ENCODE results near the gene PRR12. TPM values are rescaled to one million over a fixed set of nuclear protein-coding genes. Genes with fewer than 3 reads are reported as not detected.

The PRR12 gene, protein sequence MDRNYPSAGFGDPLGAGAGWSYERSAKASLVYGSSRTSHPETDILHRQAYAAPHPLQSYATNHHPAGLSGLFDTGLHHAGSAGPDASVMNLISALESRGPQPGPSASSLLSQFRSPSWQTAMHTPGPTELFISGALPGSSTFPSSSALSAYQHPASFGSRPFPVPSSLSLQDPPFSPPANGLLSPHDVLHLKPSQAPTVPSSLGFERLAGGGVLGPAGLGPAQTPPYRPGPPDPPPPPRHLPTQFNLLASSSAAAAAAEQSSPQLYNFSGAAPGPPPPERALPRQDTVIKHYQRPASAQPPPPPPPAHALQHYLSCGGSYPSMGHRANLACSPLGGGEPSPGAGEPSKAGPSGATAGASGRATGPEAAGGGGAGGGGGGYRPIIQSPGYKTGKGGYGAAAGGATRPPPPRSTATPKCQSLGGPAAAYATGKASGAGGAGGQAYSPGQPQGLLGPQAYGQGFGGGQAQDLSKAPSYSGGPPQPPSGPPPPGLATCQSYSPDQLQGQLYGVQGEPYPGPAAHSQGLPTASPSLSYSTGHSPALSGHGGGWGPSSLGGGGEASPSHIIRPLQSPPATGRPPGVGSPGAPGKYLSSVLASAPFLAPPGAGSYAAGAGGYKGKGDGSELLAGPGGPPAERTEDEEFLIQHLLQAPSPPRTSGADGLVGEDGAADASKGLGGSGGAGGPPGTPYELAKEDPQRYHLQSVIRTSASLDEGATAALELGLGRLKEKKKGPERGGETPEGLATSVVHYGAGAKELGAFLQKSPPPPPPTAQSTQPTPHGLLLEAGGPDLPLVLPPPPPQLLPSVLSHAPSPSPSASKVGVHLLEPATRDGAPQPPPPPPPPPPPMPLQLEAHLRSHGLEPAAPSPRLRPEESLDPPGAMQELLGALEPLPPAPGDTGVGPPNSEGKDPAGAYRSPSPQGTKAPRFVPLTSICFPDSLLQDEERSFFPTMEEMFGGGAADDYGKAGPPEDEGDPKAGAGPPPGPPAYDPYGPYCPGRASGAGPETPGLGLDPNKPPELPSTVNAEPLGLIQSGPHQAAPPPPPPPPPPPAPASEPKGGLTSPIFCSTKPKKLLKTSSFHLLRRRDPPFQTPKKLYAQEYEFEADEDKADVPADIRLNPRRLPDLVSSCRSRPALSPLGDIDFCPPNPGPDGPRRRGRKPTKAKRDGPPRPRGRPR (N-terminal part only)
- 2.3 and 4.5 TPM in 2 replicates for total RNA-seq

GRCh38 chr19:49590971-49591730 is at the start of gene PRR12:
Gene PRR12, plus strand, starts transcription at chr19:49591182. Its CDS starts 473 bp downstream, at chr19:49591655.

GRCh38 chr19:49580264-49581006 is 10.5 kb upstream of the PRR12 start, which contains the start of gene NOSIP:
Gene NOSIP, minus strand, starts transcription at chr19:49580556. Its CDS starts 19,865 bp downstream, at chr19:49560691.

GRCh38 chr19:49581007-49581508 is 9.9 kb upstream of the PRR12 start, which contains the start of gene PRRG2:
Gene PRRG2, plus strand, starts transcription at chr19:49581316. Its CDS starts 1,904 bp downstream, at chr19:49583220.

GRCh38 chr19:49640113-49640898 is 49.3 kb downstream of the PRR12 start, which contains the start of gene RRAS:
Gene RRAS, minus strand, starts transcription at chr19:49640143. Its CDS starts 45 bp downstream, at chr19:49640098.

GRCh38 chr19:49641688-49642491 is 50.9 kb downstream of the PRR12 start, which contains the start of gene SCAF1:
Gene SCAF1, plus strand, starts transcription at chr19:49642209. Its CDS starts 2,818 bp downstream, at chr19:49645027.

GRCh38 chr19:49665351-49666119 is 74.6 kb downstream of the PRR12 start, which contains the start of the genes BCL2L12 and IRF3:
Gene BCL2L12, plus strand, starts transcription at chr19:49665933. Its CDS starts 760 bp downstream, at chr19:49666693.
Gene IRF3, minus strand, starts transcription at chr19:49665857. Its CDS starts 1,019 bp downstream, at chr19:49664838.

Other genes starting within 250 kb of the PRR12 start
- gene TEAD2, start 228.8 kb upstream of the PRR12 start, total RNA-seq, result 35.9 and 51.0 TPM in 2 replicates
- gene DKKL1, start 227.3 kb upstream of the PRR12 start, total RNA-seq, result 0.31 TPM in 1 of 2 replicates, not detected in the other
- not detected in 2 replicates for gene KASH5, start 202.9 kb upstream of the PRR12 start, total RNA-seq
- gene PTH2, start 167.7 kb upstream of the PRR12 start, total RNA-seq, result not detected in 2 replicates
- not detected in 2 replicates for gene GFY, start 165.8 kb upstream of the PRR12 start, total RNA-seq
- gene SLC17A7, start 149.7 kb upstream of the PRR12 start, total RNA-seq, result 0.16 and 0.19 TPM in 2 replicates
- 110 and 142 TPM in 2 replicates for gene PIH1D1, start 139.4 kb upstream of the PRR12 start, total RNA-seq
- gene ALDH16A1, start 138.0 kb upstream of the PRR12 start, total RNA-seq, result 30.3 and 50.7 TPM in 2 replicates
- gene FLT3LG, start 117.0 kb upstream of the PRR12 start, total RNA-seq, result 1.3 and 2.0 TPM in 2 replicates
- 2,122 and 2,841 TPM in 2 replicates for gene RPL13A, start 103.6 kb upstream of the PRR12 start, total RNA-seq
- gene RPS11, start 94.7 kb upstream of the PRR12 start, total RNA-seq, result 2,665 and 3,458 TPM in 2 replicates
- gene FCGRT, start 78.5 kb upstream of the PRR12 start, total RNA-seq, result 60.9 and 92.8 TPM in 2 replicates
- gene RCN3, start 63.2 kb upstream of the PRR12 start, total RNA-seq, result 10.5 and 15.2 TPM in 2 replicates
- 126 and 136 TPM in 2 replicates for gene NOSIP, start 10.6 kb upstream of the PRR12 start, total RNA-seq
- gene PRRG2, start 9.9 kb upstream of the PRR12 start, total RNA-seq, result 2.6 and 3.7 TPM in 2 replicates
- 22.3 and 30.3 TPM in 2 replicates for gene RRAS, start 49.0 kb downstream of the PRR12 start, total RNA-seq
- 8.3 and 20.1 TPM in 2 replicates for gene SCAF1, start 51.0 kb downstream of the PRR12 start, total RNA-seq
- 65.2 and 71.7 TPM in 2 replicates for gene IRF3, start 74.7 kb downstream of the PRR12 start, total RNA-seq
- gene BCL2L12, start 74.8 kb downstream of the PRR12 start, total RNA-seq, result 4.5 and 7.0 TPM in 2 replicates
- 400 and 451 TPM in 2 replicates for gene PRMT1, start 86.1 kb downstream of the PRR12 start, total RNA-seq
- 0.63 and 3.2 TPM in 2 replicates for gene ADM5, start 98.4 kb downstream of the PRR12 start, total RNA-seq
- gene CPT1C, start 99.9 kb downstream of the PRR12 start, total RNA-seq, result 22.8 and 24.9 TPM in 2 replicates
- gene TSKS, start 172.1 kb downstream of the PRR12 start, total RNA-seq, result not detected in 2 replicates
- 46.6 and 81.9 TPM in 2 replicates for gene AP2A1, start 175.8 kb downstream of the PRR12 start, total RNA-seq
- 19.3 and 20.0 TPM in 2 replicates for gene FUZ, start 222.1 kb downstream of the PRR12 start, total RNA-seq
- 9.7 and 25.1 TPM in 2 replicates for gene MED25, start 227.1 kb downstream of the PRR12 start, total RNA-seq